ENCODE results near the gene DEFB131B.
"Not testable (repeated sequence)": the region's sequence is repeated elsewhere in the genome, so short reads cannot be mapped to it uniquely, and the experiment has no call there.

DEFB131B gene

DNA sequence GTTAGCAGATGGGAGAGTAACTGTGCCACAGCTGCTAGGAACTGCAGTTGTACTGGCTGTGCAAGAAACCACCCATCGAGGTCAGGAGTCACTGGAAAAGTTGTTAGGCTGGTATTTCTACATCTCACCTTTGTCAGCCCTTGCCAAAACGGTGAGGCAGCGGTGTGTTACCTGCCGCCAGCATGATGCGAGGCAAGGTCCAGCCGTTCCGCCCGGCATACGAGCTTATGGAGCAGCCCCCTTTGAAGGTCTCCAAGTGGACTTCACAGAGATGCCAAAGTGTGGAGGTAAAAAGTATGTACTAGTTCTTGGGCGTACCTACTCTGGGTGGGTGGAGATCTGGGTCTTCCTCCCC lies 33.7 kb downstream of the DEFB131B start:
- DNase-seq: not testable (repeated sequence)

DNA sequence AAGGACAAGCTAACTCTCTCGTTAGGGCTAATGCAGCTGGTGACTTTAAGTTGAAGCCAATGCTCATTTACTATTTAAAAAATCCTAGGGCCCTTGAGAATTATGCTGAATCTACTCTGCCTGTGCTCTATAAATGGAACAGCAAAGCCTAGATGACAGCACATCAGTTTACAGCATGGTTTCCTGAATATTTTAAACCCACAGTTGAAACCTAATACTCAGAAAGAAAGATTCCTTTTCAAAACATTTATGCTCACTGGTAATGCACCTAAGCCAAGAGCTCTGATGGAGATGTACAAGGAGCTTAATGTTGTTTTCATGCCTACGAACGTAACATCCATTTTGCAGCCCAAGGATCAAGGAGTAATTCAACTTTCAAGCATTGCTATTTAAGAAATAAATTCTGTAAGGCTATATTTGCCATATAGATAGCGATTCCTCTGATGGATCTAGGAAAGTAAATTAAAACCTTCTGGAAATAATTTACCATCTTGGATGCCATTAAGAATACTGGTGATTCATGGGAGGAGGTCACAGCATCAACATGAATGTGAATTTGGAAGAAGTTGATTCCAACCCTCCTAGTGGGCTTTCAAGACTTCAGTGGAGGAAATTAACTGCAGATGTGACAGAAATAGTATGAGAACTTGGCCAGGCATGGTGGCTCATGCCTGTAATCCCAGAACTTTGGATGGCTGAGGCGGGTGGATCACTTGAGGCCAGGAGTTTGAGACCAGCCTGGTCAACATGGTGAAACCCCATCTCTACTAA lies 35.7 kb downstream of the DEFB131B start:
- DNase-seq: no peak

DNA sequence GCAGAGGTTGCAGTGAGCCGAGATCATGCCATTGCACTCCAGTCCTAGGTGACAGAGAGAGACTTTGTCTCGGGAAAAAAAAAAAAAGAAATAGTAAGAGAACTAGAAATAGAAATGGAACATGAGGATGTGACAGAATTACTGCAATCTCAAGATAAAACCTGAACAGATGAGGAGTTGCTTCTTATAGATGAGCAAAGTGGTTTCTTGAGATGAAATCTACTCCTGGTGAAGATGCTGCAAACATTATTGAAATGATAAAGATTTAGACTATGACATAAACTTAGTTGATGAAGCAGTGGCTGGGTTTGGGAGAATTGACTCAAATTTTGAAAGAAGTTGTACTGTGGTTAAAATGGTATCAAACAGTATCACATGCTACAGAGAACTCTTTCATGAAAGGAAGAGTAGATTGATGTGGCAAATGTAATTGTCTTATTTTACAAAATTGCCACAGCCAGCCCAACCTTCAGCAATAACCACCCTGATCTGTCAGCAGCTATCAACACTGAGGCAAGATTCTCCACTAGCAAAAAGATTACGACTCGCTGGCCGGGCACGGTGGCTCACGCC lies 36.5 kb downstream of the DEFB131B start:
- DNase-seq: no peak

DNA sequence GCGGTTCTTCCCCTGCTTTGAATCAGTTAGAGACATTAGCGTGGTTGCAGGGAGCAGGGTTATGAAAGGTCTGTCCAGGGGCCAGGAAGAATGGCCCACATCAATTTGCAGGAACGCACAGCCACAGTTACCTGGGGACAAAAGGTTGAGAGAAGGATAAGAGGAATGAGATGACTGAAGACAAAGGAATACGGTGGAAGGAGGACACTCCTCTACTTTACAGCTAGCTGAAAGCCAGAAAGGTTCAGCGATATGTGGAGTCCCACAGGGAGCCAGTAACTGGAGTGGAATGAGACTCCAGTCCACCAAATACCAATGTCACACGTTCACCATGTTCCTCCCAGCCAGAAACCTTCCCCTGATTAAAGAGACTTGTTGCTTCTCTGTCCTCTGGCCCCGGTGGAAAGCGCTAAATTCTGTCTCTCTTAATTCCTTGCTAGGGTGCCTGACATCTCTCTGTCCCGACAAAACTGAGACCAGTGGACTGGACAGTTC lies 39.4 kb downstream of the DEFB131B start:
- no peak for DNase-seq

DNA sequence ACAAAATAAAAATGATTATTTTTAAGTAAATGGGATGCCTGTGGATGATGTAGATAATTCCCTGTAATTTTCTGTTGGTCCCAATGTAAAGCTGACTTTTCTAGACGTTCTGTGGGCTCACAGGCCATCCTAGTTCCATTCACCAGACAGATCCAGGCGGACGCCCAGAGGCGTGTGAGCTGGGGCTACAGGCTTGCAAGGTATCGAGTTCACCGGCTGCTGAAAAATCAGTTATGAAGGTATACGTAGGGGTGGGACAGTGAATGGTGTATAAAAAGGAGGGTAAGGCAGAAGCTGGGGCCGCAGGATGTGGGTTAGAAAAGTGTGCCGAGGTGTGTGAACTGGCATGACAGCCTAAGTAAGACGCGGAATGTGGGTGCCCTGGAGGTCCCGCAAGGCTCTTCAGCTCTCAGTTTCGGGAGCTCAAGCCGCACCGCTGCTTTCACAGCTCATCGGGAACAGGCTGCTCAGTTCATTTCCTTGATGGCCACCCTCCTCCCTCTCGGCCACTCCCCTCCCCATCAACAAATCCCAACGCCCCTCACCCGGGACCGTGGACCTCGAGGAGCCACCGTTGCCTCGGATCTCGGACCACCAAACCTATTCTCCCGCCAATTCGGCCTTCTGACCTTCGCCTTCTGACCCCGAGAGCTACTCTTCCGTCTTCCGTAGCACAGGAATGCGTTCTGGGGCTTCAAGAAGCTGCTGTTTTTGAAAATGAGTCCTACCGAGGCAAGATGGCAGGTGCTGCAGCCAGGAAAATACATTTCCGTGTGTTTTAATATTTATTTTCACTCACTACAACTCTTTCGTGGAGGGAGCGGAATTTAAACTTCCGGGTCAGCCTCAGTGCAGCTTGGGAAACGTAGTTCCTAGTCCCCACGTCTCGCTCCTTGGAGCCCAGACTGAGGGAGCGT lies 49.8 kb downstream of the DEFB131B start, which contains the start of gene XNDC1N:
Gene XNDC1N, minus strand, starts transcription at position 775 of the 917 bp plus-strand sequence. CDS start 5,241 bp downstream, outside the sequence.
- DNase-seq: peak; percentile 78

DNA sequence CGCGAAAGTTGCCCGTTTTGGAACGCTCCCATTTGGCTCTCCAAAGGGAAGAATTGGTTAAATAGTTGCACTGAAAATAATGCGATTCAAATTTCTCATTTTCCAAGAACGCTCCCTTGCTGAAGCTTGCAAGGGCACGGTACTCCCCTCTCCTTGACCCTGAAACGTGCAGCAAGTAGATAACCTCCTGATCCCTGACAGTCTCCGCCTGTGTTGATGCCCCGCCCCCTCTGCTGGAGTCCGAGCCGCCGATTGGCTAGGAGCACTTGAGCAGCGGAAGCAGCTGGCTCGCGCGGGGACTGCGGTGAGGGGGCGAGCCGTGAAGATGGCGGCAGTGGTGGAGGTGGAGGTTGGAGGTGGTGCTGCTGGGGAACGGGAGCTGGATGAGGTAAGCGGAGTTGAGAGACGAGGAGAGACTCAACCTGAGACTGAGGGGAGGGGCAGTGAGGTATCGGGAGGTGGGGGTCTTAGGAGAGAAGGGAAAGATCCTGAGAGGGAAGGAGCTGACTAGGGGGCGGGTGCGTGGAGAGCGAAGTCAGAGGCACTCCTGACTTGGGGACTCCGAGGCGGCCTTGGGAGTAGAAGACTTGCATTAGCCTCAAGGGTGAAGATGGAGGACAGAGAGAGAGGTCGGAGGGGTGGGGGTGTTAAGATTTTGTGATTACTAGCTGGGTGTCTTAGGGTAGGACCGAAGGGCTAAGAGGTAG lies 50.6 kb downstream of the DEFB131B start, which contains the start of gene RNF121:
Gene RNF121, plus strand, starts transcription at position 310 of the 707 bp plus-strand sequence. Its CDS starts 16 bp downstream, at position 326.
- peak; percentile 99 for DNase-seq

DNA sequence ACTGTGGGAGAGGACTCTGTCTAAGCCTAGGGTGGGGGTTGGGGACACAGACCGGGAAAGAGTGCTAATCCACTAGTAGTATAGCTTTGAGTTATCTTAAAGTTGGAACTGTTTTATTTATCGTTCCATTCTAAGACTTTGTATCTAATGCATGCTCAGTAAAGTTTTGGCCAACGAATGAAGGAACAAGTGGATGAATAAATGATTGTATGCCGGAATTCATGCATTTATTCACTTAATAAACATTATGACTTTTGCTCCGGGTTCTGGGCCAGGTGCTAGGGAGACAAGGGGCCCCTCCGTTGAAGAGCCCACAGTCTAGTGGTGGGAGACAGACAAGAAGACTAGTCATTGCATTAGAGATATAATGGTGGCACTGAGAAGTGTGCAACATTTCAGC lies 51.2 kb downstream of the DEFB131B start:
- no peak for DNase-seq

DNA sequence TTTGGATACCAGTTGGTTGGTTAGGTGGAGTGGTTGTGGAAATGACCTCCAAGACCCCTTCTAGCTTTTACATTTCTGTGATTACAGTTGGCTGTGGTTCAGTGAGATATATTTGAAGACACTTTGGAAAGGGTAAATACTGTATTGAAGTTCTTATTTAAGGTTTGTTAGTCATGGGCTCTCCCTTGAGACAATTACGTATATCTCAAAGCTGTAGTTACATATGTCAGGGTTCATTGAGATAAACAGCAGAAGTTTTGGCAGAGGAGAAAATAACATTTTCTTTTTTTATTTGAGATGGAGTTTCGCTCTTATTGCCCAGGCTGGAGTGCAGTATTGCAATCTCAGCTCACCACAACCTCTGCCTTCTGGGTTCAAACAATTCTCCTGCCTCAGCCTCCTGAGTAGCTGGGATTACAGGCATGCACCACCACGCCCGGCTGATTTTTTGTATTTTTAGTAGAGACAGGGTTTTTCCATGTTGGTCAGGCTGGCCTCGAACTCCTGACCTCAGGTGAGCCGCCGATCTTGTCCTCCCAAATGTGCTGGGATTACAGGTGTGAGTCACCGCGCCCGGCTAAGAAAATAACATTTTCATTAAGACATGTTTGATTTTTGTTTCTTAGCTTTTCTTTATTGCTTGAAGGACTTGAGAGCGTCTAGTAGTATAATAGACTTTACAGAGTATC lies 52.4 kb downstream of the DEFB131B start:
- peak; percentile 32 for DNase-seq

DNA sequence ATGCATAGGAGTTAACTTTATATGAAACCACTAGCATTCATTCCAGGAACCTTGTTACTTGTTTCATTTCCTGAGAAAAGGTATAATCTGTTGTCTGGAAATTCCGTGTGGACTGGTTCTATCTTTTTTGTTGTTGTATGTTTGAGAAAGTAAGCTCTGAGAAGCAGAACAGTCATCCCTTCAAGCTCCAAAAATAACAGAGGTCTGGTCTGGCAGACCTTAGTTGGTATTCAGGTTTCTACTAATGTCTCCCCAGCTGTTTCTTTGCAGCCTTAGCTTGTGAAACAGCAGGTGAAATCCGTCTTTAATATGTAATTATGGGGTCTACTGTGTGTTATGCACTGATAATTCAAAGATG lies 53.0 kb downstream of the DEFB131B start:
- DNase-seq: no peak

DNA sequence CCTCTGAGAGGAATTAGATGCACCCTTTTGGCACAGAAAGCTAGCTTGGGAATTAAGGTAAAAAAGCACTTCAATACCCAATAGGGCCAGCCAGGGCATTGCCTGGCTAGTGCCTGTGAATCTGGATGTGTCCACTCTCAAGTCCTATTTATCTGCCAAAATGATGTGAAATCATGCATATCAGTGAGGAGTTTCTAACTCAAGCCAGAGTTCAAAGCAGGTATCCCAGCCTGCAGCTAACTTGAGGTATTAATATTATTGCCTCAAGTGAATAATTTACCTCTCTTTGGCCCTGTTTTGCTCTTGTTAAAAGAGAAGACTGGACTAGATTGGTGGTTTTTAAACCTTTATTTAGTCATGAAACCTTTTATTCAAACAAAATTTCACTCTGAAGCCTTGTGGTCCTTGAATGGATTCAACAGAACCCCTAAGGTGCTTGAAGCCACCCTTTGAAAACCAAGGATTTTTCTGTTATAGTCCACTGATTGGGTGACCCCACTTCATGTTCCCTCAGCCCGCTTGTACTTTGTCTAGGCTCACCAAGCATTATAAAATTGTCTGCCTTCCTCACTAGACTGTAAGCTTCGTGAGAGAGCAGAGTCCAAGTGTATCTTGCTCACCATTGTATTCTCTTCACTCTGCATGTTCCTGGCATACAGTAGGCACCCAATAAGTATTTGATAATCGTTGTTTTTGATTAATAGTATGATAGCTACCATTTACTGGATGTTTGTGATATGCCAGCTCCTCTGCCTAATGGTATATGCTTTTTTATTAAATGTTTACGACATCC lies 55.1 kb downstream of the DEFB131B start:
- DNase-seq: no peak

Measured in stimulated activated CD8-positive, alpha-beta memory T cell treated with anti-CD3 and anti-CD28 coated beads, Interleukin-4, amount 100 ng/mL, for 48 hours (primary cell).